Activated effector memory CD4-positive, alpha-beta T cell treated with Interleukin-2 at 50 U/mL for 16 hours (primary cell): ENCODE results near the gene NUP58.

Experiments
- DNase-seq: peaks from one replicate; pipeline ENCODE4 v3.0.0-alpha.2; 2020

The NUP58 gene

DNA sequence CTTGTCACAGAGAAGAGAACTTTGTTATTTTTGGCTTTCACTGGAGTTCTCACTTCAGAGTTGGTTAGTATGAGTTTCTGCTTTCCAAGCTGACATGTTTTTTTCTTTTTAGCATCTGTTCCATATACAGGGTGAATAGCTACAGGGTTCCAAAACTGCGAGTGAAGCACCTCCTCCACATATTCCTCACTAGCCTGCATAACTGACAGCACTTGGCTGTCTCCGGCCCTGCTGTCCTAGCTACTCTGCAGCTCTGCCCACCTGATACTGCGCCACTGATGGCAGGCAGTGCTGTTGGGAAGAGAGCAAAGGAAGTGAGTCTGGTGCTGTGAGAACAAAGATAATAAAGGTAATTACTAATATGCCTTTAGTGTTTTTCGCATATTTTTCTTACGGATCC, 77.1 kb downstream of the NUP58 start:
- DNase-seq, result no peak

DNA sequence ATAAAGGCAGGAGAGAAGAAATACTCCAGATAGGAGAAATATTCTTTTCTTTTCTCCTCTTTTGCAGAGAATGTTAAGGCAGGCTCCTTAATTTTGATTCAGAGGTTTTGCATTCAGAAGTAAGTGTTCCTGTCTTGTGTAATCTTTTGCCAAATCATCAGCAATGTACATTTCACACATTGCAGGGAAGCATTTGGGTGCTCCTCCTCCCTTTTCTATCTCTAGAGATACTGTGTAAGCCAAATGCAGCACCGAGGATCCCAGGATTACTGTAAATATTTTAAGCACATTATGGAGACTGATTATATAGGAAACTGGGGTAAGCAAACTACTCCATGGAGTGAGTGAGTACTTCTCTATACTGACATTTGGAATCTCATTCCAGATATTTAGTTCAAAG, 77.6 kb downstream of the NUP58 start:
- no peak for DNase-seq

- no peak for DNase-seq
Measured at GRCh38 chr13:25380082-25380481, 78.7 kb downstream of the NUP58 start.

DNA sequence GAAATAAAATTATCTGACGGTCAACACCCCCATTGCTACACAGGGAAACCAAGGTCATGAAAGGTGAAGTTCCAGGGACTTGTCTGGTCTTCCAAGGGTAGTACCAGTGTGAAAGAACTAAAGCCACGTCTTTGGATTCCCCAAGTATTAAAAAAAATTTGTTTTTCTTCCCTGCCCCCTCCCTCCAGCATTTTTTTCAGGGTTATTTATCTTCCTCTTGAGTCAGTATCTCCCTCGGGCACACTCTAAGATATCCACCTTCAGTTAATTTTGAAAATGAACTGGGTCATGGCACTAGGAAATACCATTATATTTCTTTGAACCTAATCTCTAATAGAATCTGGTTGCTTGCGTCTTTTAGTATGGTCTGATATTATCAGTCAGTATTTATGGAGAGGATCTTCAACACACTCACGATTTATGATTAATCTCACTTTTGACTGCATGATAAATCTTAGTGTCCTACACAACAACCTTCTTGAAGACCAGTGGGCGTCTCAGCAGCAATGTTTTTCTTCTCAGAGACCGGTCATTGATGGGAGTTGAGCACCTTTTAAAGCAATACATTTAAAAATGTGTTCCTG, 79.4 kb downstream of the NUP58 start:
- DNase-seq, result no peak

DNA sequence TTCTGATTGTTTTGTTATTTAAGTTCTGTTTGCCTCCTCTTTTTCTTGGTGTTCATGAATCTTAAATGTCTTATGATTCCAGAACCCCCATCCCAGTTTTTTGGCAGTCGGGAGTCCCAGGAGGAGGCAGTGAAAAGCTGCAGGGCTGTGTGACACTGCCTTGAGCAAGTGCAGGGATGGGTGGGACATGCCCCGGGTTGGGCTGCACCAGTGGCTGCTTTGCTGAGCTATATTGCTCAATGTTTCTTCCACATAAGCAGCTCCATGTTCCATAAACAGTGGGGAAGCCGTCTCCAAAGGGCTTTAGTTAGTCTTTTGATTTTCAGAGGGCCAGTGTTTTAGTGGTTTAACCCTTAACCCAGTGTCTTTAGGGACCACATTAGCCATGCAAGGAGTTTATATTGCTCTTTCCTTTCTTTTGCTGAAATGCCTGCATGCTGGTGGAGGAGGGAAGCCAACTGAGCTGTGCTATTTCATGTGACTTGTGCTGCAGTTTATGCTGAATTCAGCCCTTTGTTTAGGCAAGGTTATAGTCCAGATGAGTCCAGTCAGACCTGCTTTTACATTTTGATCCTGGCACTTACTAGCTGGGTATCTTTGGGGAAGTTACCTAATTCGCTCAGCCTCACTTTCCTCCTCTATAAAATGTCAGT, 83.5 kb downstream of the NUP58 start:
- DNase-seq, result no peak

DNA sequence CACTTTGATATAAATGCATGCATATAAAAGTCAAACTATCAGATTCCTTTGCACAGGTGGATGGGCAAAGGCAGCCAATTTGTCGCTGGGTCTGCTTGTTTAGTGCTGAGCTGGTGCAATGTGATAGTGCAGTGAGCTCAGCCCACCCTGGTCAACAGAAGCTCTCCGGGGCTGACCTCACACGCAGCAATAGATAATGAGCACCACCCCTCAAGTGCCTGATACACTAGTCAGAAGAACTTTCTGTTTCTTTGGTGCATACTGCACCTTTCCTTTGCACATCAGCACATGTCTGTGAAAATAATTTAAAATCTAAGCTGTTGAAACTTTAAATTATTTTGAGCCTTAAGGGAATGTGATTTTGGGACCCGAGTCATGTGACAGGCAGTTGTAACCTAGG, 90.5 kb downstream of the NUP58 start:
- no peak for DNase-seq
